Measurements from ENCODE around the gene IL12A. TPM values are rescaled to one million over a fixed set of nuclear protein-coding genes. Genes with fewer than 3 reads are reported as not detected.

The IL12A gene
- total RNA-seq, 1 experiment from 2014 or later = 1.0 TPM

GRCh38 chr3:159950156-159950898, 38.3 kb upstream of the IL12A start:
- DNase-seq (ENCODE audit: low spot score) = no peak
- Mint-ChIP-seq H3K4me3 (no peak overlapping the region), H3K9me3 (peaks cover 7% of the 10 kb centered on the region), H3K27me3 (ENCODE audit: low read depth) (no peaks in the 10 kb centered on the region), H3K36me3 (no peaks in the 10 kb centered on the region), H3K27ac (no peak overlapping the region), H3K4me1 (0 out of 2 replicates have a peak, but pooled peaks cover 5% of the 10 kb centered on the region)
- ChIA-PET POLR2A (no interaction called here), CTCF (no interaction called here)
- ATAC-seq = no peak
- TF ChIP-seq ATF1 (CRISPR knock-in tag; IDR thresholded peaks at IDR 0.05) = no peak
- TF ChIP-seq ZSCAN18 (CRISPR knock-in tag; IDR thresholded peaks at IDR 0.05) = no peak
- TF ChIP-seq USF2 (CRISPR knock-in tag; IDR thresholded peaks at IDR 0.05) = no peak
- TF ChIP-seq NR1H2 (CRISPR knock-in tag; IDR thresholded peaks at IDR 0.05) = no peak
- TF ChIP-seq AR (CRISPR knock-in tag; IDR thresholded peaks at IDR 0.05) = no peak
- TF ChIP-seq HMGXB4 (CRISPR knock-in tag; IDR thresholded peaks at IDR 0.05) = no peak
- no peak for TF ChIP-seq NR3C1 (CRISPR knock-in tag; conservative IDR thresholded peaks at IDR 0.05; ENCODE audit: low read depth)
- TF ChIP-seq GRHL2 (CRISPR knock-in tag; IDR thresholded peaks at IDR 0.05; ENCODE audit: insufficient replicate concordance, severe bottlenecking) = no peak
- no peak for TF ChIP-seq ATF3 (CRISPR knock-in tag; conservative IDR thresholded peaks at IDR 0.05)

- 0 out of 2 replicates have a peak, but pooled peaks cover 5% of the 10 kb centered on the region for H3K4me1 Mint-ChIP-seq
- no peaks in the 10 kb centered on the region for H3K36me3 Mint-ChIP-seq
- DNase-seq (ENCODE audit: low spot score) (no peak), ATAC-seq (no peak)
- no peaks in the 10 kb centered on the region for H3K9me3 Mint-ChIP-seq
- H3K4me3 Mint-ChIP-seq = no peak overlapping the region
- H3K27me3 Mint-ChIP-seq (ENCODE audit: low read depth) = no peaks in the 10 kb centered on the region
- CTCF ChIA-PET = no interaction called here
- no peak for TF ChIP-seq GABPB1 (CRISPR knock-in tag; IDR thresholded peaks at IDR 0.05)
- no peak for TF ChIP-seq NR1H2 (CRISPR knock-in tag; IDR thresholded peaks at IDR 0.05)
- TF ChIP-seq IRF1 (CRISPR knock-in tag; IDR thresholded peaks at IDR 0.05) = no peak
- TF ChIP-seq E2F5 (CRISPR knock-in tag; IDR thresholded peaks at IDR 0.05) = no peak
- TF ChIP-seq ZNF512 (CRISPR knock-in tag; IDR thresholded peaks at IDR 0.05; ENCODE audit: borderline replicate concordance) = no peak
- no peak for TF ChIP-seq ZNF281 (CRISPR knock-in tag; IDR thresholded peaks at IDR 0.05)
- TF ChIP-seq ZBTB21 (CRISPR knock-in tag; IDR thresholded peaks at IDR 0.05; ENCODE audit: borderline replicate concordance) = no peak
- no peak for TF ChIP-seq ETV6 (CRISPR knock-in tag; IDR thresholded peaks at IDR 0.05)
- no peak overlapping the region for H3K27ac Mint-ChIP-seq
- POLR2A ChIA-PET = no interaction called here
These were observed 37.1 kb upstream of the IL12A start for GRCh38 chr3:159951540-159951939.

Measured in WTC11 (cell line).